H1 (cell line): ENCODE measurements around the gene KMT2A. TPM values are rescaled to one million over a fixed set of nuclear protein-coding genes. Genes with fewer than 3 reads are reported as not detected.

ENCODE experiments used
- ASH2L ChIP-seq: fragments of 200-600, 300-600 bp; sonication (generic); IDR thresholded peaks from one replicate; pipeline ENCODE4 v1.7.1; 2017; ENCODE audit warnings: low read length
- CBX5 ChIP-seq: fragments of 300-800, 300-1000 bp; sonication (generic); IDR thresholded peaks from 2 replicates; pipeline ENCODE4 v1.7.1; 2016; ENCODE audit warnings: antibody characterized with exemption, low read length, low read depth
- CEBPB ChIP-seq: IDR thresholded peaks from 2 replicates; pipeline ENCODE4 v1.6.1; 2012; ENCODE audit warnings: low read depth, low read length
- E2F6 ChIP-seq: IDR thresholded peaks from 2 replicates; pipeline ENCODE4 v1.6.1; 2012; ENCODE audit warnings: inconsistent platforms
- GABPA ChIP-seq: IDR thresholded peaks from 2 replicates; pipeline ENCODE4 v1.6.1; 2011; ENCODE audit warnings: mild to moderate bottlenecking, low read length, moderate library complexity, borderline replicate concordance; ENCODE audit not compliant: insufficient read depth
- HDAC2 ChIP-seq, 2 experiments: fragments of 300-600 bp in 1 of 2; sonication (generic) in 1 of 2; IDR thresholded peaks; 2 replicates each; pipeline ENCODE4 v1.6.1; 2011 to 2012; ENCODE audit warnings: low read depth in 2 of 2, low read length in 2 of 2, mild to moderate bottlenecking in 2 of 2, moderate library complexity in 2 of 2, borderline replicate concordance in 1 of 2, inconsistent platforms in 1 of 2
- MAFK ChIP-seq: IDR thresholded peaks from 2 replicates; pipeline ENCODE4 v1.6.1; 2012; ENCODE audit warnings: low read depth, mild to moderate bottlenecking, improper control_type of control experiment, low read length
- MAX ChIP-seq: IDR thresholded peaks from 2 replicates; pipeline ENCODE4 v1.6.1; 2012; ENCODE audit warnings: inconsistent platforms
- NANOG ChIP-seq: IDR thresholded peaks from 2 replicates; pipeline ENCODE4 v1.6.1; 2011; ENCODE audit warnings: low read length, low read depth, mild to moderate bottlenecking, inconsistent platforms; ENCODE audit not compliant: insufficient read depth, poor library complexity, severe bottlenecking
- PHF8 ChIP-seq: fragments of 200-600 bp; sonication (generic); conservative IDR thresholded peaks from 2 replicates; pipeline ENCODE4 v1.7.1; 2012; ENCODE audit warnings: low read depth, mild to moderate bottlenecking, inconsistent platforms, low read length, moderate library complexity
- RBBP5 ChIP-seq: IDR thresholded peaks from 2 replicates; pipeline ENCODE4 v1.7.1; 2012; ENCODE audit warnings: low read depth, mild to moderate bottlenecking, inconsistent platforms, low read length, moderate library complexity, borderline replicate concordance
- RXRA ChIP-seq: IDR thresholded peaks from 2 replicates; pipeline ENCODE4 v1.6.1; 2011; ENCODE audit warnings: low read depth, mild to moderate bottlenecking, low read length, moderate library complexity; ENCODE audit not compliant: insufficient read depth
- SAP30 ChIP-seq: fragments of 300-600 bp; sonication (generic); IDR thresholded peaks from 2 replicates; pipeline ENCODE4 v1.7.1; 2012; ENCODE audit warnings: low read length, moderate library complexity, mild to moderate bottlenecking, inconsistent platforms; ENCODE audit not compliant: insufficient read depth, insufficient replicate concordance
- SIN3A ChIP-seq, 2 experiments: IDR thresholded peaks in 1 of 2; conservative IDR thresholded peaks in 1 of 2; 2 replicates each; pipeline ENCODE4 v1.6.1; 2011 to 2012; ENCODE audit warnings: low read length in 2 of 2, improper control_type of control experiment in 1 of 2, low read depth in 1 of 2, mild to moderate bottlenecking in 1 of 2
- SP1 ChIP-seq: IDR thresholded peaks from 2 replicates; pipeline ENCODE4 v1.6.1; 2011; ENCODE audit warnings: low read depth, low read length
- SRF ChIP-seq: IDR thresholded peaks from 2 replicates; pipeline ENCODE4 v1.6.1; 2011; ENCODE audit warnings: mild to moderate bottlenecking, low read depth, low read length, moderate library complexity
- TAF1 ChIP-seq: IDR thresholded peaks from 2 replicates; pipeline ENCODE4 v1.6.1; 2011; ENCODE audit warnings: mild to moderate bottlenecking, low read depth, low read length
- YY1 ChIP-seq: IDR thresholded peaks from 2 replicates; pipeline ENCODE4 v1.6.1; 2011; ENCODE audit warnings: low read depth, mild to moderate bottlenecking, low read length
- polyA plus RNA-seq, 7 experiments: library from polyadenylated mRNA; depleted of rRNA in 3 of 7; stranded (reverse) in 5 of 7; unstranded in 2 of 7; fragments of >200 nt in 5 of 7; fragments of 200-250 nt in 2 of 7; gene quantifications; 1 replicate in 5 of 7; 2 replicates in 1 of 7; 4 replicates in 1 of 7; pipeline versions ENCODE4 v1.2.1 to v1.2.3, GENCODE V29; 2011 to 2013; ENCODE audit warnings: missing spikeins in 2 of 7, mixed read lengths in 2 of 7
- total RNA-seq: library from RNA; stranded (reverse); fragmentation: NEBNext Ultra II Directional; extraction: Animal tissue kit (Norgen Biotek cat#: 25700); gene quantifications from 2 replicates; pipeline ENCODE4 v1.2.1, GENCODE V29; 2021

KMT2A gene
- total and polyA plus RNA-seq, 2 of the 8 experiments (the other 6 are each of a cell fraction or from before 2014, with no cell fraction given) = 35.9 to 62.1 TPM

GRCh38 chr11:118530683-118531596 is 94.6 kb downstream of the KMT2A start, which contains the start of gene TMEM25 (continued):
- TF ChIP-seq NANOG (peak; percentile 14), TAF1 (no peak), GABPA (0 out of 2 replicates have a peak, but pooled peaks have one; percentile 28), SP1 (0 out of 2 replicates have a peak, but pooled peaks have one; percentile 25), RXRA (0 out of 2 replicates have a peak, but pooled peaks have one; percentile 7), SRF (peak; percentile 92), YY1 (peak; percentile 77; the same call in 1 of the 2 replicates), SIN3A (conservative IDR thresholded peaks at IDR 0.05 in 1 of 2, IDR thresholded peaks at IDR 0.05 in 1 of 2; ENCODE audit: low read depth in 1 of 2, low read length in 2 of 2) (peak in 1 of 2 experiments; percentile 81; a peak in 3 of 4 replicates), CEBPB (no peak), RBBP5 (peak; percentile 89), MAX (peak; percentile 56), HDAC2 (IDR thresholded peaks at IDR 0.05; ENCODE audit: borderline replicate concordance in 1 of 2, low read depth in 2 of 2, low read length in 2 of 2) (peak in 1 of 2 experiments; percentile 74; a peak in 2 of 4 replicates), ASH2L (peak; percentile 96), E2F6 (peak; percentile 52), CBX5 (no peak), MAFK (no peak), SAP30 (peak; percentile 93), PHF8 (peak; percentile 91)
